Measurements from ENCODE around the gene ELL.
A peak's percentile ranks its signal among the peaks of the same experiment; 100 is the strongest.
"Not testable (repeated sequence)": the region's sequence is repeated elsewhere in the genome, so short reads cannot be mapped to it uniquely, and the experiment has no call there.

Gene ELL

DNA sequence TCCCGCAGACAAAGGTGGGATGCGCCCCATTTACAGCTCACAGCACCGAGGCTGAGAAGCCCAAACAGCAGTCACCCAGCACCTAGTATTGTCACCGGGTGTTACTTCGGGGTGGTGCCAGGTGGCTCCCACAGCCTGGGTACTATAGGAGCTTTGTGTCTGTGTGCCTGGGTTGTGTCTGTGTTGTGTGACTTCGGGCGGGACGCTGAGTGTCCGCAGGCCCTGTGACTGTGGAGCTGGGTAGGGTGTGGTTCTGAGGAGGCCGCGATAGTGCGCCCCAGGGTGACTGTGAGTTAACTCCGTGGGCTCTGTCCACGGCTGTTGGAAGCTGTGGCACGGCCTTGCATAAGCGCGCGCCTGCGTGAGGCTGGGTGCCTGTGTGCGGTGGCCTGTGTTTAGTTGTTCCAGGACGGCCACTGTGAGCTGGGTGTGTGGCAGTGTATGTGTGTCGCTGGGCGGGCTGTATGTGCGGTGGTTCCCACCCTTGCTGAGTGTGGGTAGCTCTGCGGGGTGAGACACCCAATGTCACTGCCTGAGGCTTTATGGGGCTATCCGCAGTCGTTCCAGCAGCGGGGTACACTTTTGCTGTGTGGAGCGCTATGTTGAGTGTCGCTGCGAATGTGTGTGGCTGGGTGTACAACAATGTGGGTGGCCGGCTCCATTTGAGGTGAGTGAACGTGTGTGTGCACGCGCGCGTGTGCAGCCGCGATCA is 103.2 kb downstream of the ELL start:
- DNase-seq, result no peak

DNA sequence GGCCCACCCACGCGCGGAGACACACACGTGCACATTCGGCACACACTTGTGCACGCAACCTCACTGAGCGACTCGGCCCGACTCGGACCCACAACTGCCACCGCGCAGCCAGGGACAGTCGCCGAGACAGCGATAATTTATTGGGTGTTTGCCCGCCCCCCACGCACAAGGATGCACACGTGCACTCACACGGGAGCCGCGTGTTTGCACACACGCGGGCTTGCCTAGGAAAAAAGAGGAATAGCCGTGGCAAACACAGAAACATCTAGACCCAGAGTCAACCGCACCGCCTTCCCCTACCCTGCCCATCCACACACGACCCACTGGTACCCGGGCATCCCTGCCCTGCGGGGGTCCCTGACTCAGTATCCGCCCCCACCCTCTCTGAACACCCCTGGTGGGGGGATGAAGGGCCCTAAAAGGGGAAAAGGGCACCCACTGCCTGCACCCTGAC is 103.8 kb downstream of the ELL start:
- DNase-seq, result no peak

DNA sequence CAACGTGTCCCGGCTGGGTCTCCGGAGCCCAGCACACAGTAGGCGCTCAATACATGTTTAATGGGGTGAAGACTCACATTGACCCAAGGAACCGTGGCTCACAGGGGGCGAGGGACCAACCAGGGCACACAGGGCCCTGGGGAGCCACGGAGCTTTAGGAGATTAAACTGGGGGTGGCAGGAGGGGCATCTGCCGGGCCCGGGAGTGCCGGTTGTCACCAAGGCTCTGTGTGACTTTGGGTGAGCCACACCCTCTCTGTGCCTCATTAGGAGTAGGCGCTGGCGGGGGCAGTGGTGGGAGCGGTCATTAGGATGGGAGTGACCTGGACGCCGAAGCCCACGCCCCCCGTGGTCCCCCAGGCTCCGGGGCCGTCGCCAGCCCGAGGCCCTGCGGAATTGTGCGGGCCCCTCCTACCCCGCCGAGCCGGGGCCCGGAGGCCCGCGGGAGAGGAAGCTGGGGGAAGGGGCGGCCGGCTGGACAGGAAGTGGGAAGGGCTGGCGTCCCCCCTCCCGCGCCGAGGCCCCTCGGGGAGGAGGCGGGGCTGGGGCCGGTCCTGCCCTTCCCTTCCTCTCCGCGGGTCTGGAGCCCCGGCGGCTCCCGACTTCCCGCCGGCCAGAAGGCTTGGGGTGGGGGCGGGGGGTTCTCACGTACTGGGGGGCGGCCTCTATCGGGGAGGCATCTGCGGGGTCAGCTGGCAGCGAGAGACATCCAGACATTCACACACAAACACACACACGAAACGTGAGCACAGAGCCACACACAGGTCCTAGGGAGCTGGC is 104.4 kb downstream of the ELL start:
- DNase-seq, result no peak

DNA sequence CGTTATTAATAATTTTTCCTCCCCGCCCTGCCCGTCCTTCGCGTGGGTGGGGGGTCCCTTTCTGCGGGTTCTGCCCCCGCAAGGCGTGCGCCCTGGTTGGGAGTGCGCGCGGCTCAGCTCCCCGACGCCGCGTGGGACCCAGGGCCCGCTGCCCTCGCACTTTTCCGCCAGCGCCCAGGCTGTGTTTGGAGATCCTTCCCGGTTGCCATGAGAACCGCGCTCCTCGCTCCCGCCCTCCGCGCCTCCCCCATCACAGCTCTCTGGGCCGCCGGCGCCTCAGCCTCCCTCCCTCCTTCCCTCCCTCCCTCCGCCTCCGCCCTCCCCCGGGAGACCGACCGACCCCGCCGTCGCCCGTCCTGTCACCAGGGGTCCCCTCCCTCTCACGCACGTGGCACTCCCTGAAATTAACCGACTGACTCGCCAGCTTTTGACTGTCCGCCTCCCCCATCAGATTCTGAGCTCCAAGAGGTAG is 105.1 kb downstream of the ELL start:
- peak; percentile 71 for DNase-seq

DNA sequence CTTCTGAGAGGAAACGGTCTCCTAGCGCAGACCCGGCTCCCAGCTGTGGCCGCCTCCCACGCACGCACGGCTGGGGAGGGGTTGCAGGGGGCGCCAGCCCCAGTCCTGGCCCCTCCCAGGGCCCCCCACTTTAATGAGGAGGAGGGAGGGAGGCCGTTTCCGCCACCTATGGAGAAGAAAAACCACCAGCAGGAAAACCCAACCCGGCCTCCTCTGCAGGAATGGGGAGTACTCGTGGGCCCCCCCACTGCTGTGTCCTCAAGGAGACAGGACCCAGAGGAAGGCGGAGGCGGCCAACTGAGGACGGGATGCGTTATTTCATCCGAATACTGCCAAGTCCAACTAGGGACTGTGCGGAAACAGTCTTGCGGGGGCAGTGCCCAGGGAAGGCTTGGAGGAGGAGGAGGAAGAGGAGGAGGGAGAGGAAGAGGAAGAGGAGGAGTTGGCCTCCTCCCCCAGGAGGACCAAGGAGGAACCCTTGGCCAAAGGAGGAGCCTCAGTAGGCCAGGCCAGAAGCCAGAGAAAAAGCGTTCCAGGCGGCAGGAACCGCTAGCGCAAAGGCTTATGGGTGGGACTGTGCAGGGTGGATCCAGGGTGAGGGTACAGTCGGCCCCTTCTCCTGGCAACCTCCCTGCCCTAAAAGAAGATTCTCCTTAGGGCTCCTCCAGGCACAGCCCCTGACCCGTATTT is 106.5 kb downstream of the ELL start:
- DNase-seq, result no peak

DNA sequence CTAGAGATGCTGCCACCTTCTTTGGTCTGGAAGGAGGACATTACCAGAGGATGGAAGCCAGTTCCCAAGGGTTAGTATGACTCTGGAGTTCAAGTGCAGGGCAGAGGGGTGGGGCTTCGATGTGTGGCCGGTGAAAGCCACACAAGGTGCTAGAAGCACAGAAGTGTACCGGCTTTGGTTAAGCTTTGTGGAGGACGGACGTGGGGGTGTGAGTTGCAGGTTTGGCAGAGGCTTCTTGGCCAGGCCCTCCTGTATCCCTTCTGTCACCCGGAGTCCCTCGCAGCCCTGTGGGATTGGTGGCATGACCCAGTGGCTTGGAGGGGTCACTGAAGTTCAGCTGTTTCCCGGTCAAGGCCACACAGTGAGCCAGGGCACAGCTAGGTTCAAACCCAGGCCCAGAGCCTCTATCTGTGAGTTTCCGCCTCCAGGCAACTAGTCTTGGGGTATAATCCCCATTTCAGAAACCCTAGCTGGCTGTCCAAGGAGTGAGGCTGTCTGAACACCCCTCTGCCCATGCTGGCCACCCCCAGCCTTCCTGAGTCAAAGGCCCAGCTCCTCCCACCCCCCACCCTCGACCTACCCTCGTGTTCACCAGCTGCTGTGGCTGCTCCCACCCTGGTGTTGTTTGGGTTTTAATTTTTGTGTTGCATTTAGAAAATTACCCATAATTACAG is 107.2 kb downstream of the ELL start:
- DNase-seq, result peak; percentile 23

DNA sequence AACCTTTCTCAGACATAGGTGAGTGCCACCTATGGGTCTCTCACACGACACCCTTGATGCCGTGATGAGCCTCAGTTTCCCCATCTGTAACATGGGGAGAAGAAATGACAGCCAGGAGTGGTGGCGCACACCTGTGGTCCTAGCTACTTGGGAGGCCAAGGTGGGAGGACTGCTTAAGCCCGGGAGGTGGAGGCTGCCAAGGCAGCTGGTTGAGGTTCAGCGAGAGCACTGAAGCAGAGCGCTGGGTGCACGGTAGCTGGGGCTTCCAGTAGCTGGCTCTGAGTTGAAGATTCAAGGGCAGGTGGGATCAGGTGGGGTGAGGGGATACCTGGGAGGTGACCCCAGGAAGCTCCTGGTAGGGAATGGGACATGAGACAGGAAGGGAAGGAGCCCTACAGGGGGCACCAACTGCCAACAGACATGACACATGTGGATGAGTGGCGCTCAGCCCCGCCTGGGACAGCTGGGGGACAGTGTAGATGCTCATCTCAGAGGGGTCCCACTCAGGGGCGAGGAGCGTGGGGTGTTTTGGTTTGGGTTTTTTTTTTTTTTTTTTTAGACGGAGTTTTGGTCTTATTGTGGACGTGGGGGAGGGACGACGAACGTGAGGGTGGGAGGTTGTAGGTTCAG is 109.1 kb downstream of the ELL start:
- DNase-seq, result no peak

DNA sequence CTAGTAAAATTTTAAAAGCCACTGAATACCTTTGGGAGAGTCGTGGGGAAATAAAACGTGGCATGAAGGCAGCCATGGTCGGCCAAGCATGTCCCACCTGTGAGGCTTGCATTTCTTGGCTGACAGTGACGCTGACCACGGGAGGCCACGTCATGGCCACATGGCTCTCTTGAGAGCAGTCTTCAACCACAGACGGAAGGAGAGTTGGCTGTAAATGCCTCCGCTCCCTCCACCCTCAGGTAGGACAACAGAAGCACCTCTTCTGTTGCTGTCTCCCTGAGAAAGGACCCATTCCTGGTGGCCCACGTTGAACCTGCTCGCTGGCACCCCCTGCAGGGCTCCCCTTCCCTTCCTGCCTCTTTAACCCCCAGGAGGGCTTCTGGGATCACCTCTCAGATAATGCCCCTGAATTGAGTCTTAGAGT is 113.8 kb downstream of the ELL start:
- DNase-seq, result peak; percentile 29

DNA sequence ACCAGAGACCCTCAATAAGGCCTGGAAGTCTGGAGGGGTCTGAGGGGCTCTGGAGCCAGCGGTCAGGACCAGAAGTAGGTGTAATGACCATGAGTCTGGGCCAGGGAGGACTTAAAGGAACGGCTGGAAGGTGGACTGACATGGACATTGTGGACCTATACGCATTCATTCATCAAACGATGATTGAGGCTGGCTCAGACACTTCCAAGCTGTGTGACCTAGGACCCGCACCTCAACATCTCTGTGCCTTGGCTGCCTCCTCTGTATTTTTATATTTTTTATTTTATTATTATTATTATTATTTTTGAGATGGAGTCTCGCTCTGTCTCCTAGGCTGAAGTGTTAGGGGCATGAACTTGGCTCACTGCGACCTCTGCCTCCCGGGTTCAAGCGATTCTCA is 115.1 kb downstream of the ELL start:
- DNase-seq, result no peak

DNA sequence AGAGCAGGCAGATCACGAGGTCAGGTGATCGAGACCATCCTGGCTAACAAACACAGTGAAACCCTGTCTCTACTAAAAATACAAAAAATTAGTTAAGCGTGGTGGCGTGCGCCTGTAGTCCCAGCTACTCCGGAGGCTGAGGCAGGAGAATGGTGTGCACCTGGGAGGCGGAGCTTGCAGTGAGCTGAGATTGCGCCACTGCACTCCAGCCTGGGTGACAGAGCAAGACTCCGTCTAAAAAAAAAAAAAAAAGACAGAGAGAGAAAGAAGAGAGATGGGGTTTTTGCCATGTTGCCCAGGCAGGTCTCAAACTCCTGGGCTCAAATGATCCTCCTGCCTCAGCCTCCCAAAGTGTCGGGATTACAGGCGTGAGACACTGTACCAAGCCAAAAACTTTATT is 116.1 kb downstream of the ELL start:
- not testable (repeated sequence) for DNase-seq

DNA sequence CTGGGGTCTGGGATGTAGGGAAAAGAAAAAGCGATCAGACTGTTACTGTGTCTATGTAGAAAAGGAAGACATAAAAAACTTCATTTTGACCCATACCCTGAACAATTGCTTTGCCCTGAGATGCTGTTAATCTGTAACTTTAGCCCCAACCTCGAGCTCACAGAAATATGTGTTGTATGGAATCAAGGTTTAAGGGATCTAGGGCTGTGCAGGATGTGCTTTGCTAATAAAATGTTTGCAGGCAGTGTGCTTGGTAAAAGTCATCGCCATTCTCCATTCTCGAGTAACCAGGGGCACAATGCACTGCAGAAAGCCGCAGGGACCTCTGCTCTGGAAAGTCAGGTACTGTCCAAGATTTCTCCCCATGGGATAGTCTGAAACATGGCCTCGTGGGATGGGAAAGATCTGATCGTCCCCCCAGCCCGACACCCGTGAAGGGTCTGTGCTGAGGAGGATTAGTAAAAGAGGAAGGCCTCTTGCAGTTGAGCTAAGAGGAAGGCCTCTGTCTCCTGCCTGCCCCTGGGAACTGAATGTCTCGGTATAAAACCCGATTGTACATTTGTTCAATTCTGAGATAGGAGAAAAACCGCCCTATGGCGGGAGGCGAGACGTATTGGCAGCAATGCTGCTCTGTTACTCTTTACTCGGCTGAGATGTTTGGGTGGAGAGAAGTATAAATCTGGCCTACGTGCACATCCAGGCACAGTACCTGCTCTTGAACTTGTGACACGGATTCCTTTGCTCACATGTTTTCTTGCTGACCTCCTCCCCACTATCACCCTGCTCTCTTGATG is 119.2 kb downstream of the ELL start:
- not testable (repeated sequence) for DNase-seq

DNA sequence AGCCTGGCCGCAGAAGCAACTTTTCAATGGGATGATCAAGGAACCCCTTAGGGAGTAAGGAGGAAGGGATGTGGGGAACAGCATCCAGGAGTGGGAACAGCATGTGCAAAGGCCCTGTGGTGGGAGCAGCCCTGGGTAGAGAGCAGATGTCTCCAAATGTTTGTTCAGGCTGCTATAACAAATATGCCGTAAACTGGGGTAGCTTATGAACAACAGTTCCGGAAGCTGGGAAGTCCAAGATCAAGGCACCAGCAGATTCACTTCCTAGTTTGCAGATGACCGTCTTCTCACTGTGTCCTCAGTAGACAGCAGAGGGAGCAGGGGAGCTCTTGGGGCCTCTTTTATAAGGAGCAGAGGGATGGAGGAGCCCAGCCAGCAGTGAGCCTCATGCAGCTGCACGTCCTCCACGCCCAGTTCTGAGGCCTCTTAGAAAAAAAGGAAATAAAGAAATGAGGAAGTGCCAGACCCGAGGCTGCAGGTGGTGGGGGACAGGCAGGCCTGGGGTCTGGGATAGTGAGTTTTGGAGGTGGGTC is 120.2 kb downstream of the ELL start:
- DNase-seq, result no peak

DNA sequence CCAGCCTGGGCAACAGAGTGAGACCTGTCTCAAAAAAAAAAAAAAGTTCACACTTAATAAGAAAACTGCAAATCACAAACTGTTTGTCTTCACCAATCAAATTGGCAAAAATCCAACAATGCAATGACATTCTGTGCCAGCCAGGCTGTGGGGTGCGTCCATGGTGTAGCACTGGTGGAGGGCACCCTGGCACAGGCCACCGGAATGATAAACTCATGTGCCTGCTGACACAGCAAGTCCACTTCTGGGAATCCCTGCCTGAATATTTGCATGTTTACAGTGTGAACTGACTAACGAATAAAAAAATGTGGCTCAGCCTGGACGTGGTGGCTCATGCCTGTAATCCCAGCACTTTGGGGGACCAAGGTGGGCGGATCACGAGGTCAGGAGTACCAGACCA is 122.9 kb downstream of the ELL start:
- no peak for DNase-seq

DNA sequence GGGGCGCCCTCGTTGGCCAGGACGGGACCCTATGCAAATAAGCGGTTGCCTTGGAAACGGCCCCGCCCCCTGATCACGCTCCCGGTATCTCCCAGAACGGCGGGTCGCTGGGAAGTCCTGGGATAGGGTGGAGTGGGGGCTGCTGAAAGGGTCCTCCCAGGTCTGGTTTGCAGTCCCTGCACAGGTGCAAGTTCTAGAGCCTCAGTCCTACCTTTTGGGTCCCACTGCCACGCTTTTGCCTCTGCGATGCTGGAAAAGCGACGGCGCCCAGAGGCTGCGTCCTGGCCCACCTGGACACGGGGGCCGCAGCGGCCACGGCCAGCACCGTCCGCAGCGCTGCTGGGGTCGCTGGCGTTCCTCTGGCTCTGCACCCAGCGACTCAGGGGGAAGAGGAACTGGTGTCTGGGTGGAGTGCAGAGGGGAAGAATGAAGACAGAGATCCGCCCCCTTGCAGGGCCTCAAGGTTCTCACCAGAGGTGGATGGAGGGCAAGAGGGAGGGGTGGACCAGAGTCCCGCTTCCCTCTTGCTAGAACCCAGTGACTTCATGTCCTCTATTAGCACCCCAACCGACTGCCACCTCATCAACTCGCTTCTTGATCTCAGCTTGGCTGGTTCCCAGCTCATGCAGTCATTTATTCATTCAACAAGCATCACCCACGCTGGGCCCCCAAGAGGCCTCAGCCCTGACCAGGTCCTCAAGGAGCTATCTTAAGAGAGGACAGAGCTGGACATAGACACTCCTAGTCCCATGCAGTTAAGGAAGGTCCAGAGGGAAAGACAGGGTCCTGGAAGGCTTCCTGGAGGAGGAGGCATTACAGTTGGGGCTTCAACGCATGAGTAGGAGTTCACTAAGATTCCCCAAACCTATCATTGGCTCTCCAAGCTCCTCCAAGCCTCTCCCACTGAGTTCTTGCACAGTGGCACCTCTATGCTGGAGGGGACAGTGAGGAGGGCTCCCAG is 124.3 kb downstream of the ELL start, which contains the start of gene LRRC25:
Gene LRRC25 (minus strand): TSS at position 381 of the 961 bp plus-strand sequence. CDS start 659 bp downstream, outside the sequence.
- no peak for DNase-seq

DNA sequence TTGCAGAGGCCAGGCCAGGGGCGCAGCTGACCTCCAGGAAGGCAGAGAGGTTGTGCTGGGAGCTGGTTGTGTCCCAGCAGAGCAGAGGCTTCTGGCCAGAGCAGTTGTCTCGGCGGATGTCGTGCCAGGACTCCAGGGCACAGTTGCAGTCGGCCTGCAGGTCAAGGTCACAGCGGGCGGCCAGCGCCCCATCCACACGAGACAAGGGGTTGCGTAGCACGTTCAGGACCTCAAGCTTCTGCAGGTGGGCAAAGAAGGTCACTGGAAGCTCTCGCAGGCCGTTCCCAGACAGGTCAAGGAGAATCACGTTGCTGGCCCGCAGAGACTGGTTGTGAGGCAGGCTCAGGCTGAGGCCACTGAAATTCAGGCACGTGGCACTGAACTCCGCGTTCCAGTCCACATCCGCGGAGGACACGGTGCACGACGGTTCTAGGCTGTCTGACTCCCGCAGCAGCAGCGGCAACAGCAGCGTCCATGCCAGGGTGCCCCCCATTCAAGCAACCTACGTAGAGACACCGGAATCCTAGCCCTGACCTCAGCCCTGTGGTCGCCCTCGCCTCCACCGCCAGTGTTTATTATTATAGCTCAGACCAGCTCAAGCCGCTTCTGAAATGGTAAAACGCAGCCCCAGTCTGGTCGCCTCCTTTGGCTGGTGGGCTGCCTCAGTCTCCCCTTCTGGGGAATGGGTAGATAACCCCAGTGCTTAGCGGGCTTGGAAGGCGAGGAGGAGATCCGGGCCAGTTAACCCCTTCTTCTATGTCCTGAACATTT is 125.2 kb downstream of the ELL start:
- no peak for DNase-seq

DNA sequence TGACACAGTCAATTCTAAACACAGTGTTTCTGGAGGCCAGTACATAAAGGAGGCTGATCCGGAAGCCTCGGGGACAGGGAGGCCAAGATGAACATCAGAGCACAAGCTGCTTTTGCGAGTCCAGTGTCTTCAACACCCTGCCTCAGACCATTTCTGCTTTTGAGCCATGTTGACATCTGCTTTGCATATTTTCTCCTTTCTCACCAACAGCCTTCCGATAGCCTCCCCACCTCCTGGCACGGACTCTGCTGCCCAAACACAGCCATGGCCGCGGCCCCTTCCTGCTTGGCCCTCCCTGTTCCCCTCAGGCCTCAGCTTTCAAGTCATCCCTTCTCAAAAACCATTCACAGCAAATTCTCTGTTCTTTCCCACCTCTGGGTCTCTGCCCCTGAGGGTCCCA is 128.0 kb downstream of the ELL start:
- DNase-seq, result no peak

DNA sequence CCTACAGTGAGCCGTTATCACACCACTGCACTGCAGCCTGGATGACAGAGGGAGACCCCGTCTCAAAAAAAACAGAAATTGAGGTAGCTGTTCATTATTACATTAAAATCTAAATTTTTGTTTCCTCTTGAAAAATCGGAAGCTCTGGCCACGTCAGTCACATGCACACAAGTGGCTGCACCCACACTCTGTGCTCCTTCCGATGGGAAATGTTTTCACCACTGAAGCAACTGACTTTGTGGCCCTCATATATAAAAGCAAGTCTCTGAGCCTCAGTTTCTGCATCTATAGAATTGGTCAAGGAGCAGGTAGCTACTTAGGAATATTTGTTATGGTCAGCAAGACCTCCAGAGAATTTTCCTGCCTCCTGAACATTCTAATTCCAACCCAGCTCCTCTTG is 128.9 kb downstream of the ELL start:
- no peak for DNase-seq

All from activated T-cell treated with anti-CD3 and anti-CD28 coated beads, Interleukin-2, amount 50 U/mL, for 1 hour (primary cell).